ENCODE results near the gene ATRN. TPM values are rescaled to one million over a fixed set of nuclear protein-coding genes. Genes with fewer than 3 reads are reported as not detected.

Gene ATRN
- total and polyA plus RNA-seq, 2 donors (not counting 3 experiments of a cell fraction or from before 2014, with no cell fraction given), result 32.3 to 33.1 TPM

DNA sequence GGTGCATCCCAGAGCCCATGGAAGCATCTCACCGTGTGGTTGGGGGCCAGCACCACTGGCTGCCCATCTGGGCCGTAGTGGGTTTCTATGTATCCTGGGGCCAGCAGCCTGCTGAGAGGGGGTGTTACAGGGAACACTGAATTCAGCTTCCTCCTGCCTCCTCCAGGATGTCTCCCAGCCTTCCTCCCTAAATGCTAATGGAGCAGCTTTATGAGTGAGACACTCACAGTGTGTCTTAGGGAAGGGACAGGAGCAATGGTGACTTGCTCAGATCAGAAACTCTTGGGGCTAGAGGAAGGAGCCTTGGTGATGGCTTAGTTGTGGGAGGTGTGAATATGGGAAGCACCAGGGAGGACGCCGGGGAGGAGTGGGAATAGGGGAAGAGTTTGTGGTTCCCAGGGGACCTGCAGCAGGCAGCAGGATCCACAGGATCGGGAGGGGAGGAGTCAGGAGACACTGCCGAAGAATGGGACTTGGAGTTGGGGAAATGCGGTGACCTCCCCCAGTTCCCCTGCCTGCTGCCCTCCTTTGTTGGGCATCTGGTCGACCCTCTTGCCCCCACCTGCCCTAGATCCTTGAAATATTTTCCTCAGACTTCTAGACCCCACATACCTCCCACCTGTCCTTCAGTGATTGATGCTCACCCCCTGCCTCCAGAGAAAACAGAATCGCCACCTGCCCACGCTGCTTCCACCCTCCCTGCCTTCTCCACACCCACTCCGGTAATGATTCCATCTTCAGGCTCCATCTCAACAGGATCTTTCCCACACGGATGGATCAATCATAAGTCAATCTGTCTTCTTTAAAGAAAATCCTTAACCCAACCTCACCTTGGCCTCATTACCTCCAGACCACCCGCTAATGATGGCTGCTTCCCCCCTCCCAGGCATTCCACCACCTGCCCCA, 204.4 kb downstream of the ATRN start:
- no peaks in the 10 kb centered on the region for H3K36me3 ChIP-seq (ENCODE audit: control insufficient read depth in 2 of 2, extremely low read depth in 1 of 2, insufficient read depth in 2 of 2, low read length in 2 of 2)
- no TSS peak for BruUV-seq (replicated peaks)
- H4K20me1 ChIP-seq (replicated peaks; ENCODE audit: control insufficient read depth, extremely low read depth, insufficient read depth, low read length), result no peaks in the 10 kb centered on the region
- no peak for FAIRE-seq
- no peaks in the 10 kb centered on the region for H3K9me1 ChIP-seq (replicated peaks; ENCODE audit: control insufficient read depth, extremely low read depth, insufficient read depth, low read length)
- ChIA-PET POLR2A (interaction anchor here (0.5 to 1.3 kb wide), 2 partner anchors 36 to 91 kb away, joined by 4 read pairs; no protein-coding TSS in a partner anchor), CTCF (interaction anchor here (0.9 to 7.1 kb wide), 15 partner anchors 15 to 180 kb away, joined by 3 to 346 read pairs (median 22); partner anchors contain the start of genes ADISSP, SIGLEC1 and SPEF1)
- no peak for DNase-seq (ENCODE audit: low read depth, low spot score)
- no peak overlapping the region for H3K27ac ChIP-seq (ENCODE audit: insufficient read depth, low read depth, low read length)
- peaks cover 30 to 39% of the 10 kb centered on the region in 2 experiments for H3K27me3 ChIP-seq (ENCODE audit: control insufficient read depth in 2 of 2, insufficient read depth in 2 of 2, low read length in 2 of 2)
- H3K4me3 ChIP-seq (replicated peaks in 1 of 3; ENCODE audit: insufficient read depth in 1 of 3, low read depth in 1 of 3, low read length in 3 of 3), result no peak overlapping the region
- H3K9me3 ChIP-seq (replicated peaks; ENCODE audit: control insufficient read depth, insufficient read depth, low read length), result no peaks in the 10 kb centered on the region
- H3K9ac ChIP-seq (replicated peaks; ENCODE audit: extremely low read depth, insufficient read depth, low read length), result no peak overlapping the region
- dilution Hi-C loops (cut with MboI; ENCODE audit: extremely low pct_ligation_motif_present, low sequenced_read_pairs), result no loop called here
- no peak overlapping the region for H2AFZ ChIP-seq (ENCODE audit: low read depth, low read length)
- intact Hi-C loops (cut with micrococcal nuclease), result loop anchor here (5.0 kb wide), 1 partner anchor 77 kb away; no protein-coding TSS in a partner anchor
- no peaks in the 10 kb centered on the region for H3K79me2 ChIP-seq (ENCODE audit: control insufficient read depth, insufficient read depth, low read length)
- TF ChIP-seq, protein P1, sequence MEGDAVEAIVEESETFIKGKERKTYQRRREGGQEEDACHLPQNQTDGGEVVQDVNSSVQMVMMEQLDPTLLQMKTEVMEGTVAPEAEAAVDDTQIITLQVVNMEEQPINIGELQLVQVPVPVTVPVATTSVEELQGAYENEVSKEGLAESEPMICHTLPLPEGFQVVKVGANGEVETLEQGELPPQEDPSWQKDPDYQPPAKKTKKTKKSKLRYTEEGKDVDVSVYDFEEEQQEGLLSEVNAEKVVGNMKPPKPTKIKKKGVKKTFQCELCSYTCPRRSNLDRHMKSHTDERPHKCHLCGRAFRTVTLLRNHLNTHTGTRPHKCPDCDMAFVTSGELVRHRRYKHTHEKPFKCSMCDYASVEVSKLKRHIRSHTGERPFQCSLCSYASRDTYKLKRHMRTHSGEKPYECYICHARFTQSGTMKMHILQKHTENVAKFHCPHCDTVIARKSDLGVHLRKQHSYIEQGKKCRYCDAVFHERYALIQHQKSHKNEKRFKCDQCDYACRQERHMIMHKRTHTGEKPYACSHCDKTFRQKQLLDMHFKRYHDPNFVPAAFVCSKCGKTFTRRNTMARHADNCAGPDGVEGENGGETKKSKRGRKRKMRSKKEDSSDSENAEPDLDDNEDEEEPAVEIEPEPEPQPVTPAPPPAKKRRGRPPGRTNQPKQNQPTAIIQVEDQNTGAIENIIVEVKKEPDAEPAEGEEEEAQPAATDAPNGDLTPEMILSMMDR (IDR thresholded peaks at IDR 0.05; ENCODE audit: extremely low read depth in 1 of 2, insufficient read depth in 1 of 2, low read depth in 1 of 2, low read length in 2 of 2), result no peak
- TF ChIP-seq JUN (IDR thresholded peaks at IDR 0.05; ENCODE audit: borderline replicate concordance, insufficient read depth, insufficient read length, low read depth) (no peak), GATA2 (IDR thresholded peaks at IDR 0.05; ENCODE audit: insufficient read depth, insufficient read length, low read depth, low read length) (no peak), MAX (IDR thresholded peaks at IDR 0.05; ENCODE audit: insufficient read depth, insufficient read length) (no peak), EZH2 (IDR thresholded peaks at IDR 0.05; ENCODE audit: borderline replicate concordance, low read depth, low read length, severe bottlenecking) (no peak), FOS (IDR thresholded peaks at IDR 0.05; ENCODE audit: borderline replicate concordance, insufficient read depth, low read length) (no peak), MYC (IDR thresholded peaks at IDR 0.05; ENCODE audit: low read depth, low read length) (no peak), POLR2A (IDR thresholded peaks at IDR 0.05; ENCODE audit: low read depth, low read length) (no peak), POLR2AphosphoS5 (IDR thresholded peaks at IDR 0.05; ENCODE audit: insufficient read depth, low read depth, low read length) (no peak)
- H3K4me2 ChIP-seq (ENCODE audit: insufficient read depth, low read length), result no peak overlapping the region
- no peaks in the 10 kb centered on the region for H3K4me1 ChIP-seq (ENCODE audit: control insufficient read depth, extremely low read depth, insufficient read depth, low read length)
